NCI-H460 (cell line): ENCODE measurements around the gene ERI3. TPM values are rescaled to one million over a fixed set of nuclear protein-coding genes. Genes with fewer than 3 reads are reported as not detected.

ENCODE experiments used
- DNase-seq: peaks from one replicate; pipeline ENCODE4 v3.0.0-alpha.2; 2016; ENCODE audit warnings: low read depth; ENCODE audit errors: extremely low read depth
- total RNA-seq: library from RNA; depleted of rRNA; stranded (reverse); fragments of >200 nt; shearing (Covaris generic); gene quantifications from 2 replicates; pipeline ENCODE4 v1.2.3, GENCODE V29; 2014

ERI3 gene
- total RNA-seq, 1 experiment from 2014 or later: 46.7 TPM

DNA sequence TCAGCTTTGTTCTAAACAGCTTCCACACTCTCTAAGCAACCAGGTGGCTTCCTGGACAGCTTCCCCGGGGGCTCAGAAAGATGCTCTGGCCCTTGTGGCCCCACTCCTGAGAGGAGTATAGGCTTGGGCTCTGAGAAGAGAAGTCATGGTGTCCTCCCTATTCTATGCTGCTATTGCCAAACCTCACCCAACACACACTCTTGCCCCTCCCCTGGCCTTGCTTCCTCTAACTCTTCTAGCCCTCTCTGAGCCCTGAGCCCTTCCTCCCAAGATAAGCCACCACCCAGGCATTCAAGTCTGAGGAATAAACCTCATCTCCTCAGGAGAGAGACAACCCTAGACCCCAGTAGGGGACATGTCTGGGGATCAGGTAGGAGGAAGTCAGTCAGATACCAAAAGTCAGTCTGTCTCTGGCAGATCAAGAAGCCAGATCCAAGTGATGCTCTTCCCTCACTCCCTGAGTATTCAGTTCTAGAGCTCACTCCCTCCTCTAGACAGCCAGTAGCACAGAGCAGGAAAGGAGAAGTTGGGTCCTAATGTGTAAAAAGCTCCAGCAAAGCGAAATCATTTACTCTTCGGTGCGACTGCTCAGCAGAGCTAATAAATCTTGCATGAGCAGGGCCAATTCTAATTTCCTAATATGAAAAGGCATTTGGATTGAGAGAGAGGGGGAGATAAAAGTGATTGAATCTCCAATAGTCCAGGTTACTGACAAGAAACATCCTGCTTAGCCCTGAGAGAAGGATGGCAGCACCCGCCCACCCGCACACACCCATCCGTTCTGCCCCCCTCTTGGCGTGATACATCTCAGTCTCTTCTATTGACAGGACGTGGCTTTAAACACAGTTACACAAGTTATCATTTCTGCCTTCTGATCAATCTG is 91.2 kb downstream of the ERI3 start:
- no peak for DNase-seq

DNA sequence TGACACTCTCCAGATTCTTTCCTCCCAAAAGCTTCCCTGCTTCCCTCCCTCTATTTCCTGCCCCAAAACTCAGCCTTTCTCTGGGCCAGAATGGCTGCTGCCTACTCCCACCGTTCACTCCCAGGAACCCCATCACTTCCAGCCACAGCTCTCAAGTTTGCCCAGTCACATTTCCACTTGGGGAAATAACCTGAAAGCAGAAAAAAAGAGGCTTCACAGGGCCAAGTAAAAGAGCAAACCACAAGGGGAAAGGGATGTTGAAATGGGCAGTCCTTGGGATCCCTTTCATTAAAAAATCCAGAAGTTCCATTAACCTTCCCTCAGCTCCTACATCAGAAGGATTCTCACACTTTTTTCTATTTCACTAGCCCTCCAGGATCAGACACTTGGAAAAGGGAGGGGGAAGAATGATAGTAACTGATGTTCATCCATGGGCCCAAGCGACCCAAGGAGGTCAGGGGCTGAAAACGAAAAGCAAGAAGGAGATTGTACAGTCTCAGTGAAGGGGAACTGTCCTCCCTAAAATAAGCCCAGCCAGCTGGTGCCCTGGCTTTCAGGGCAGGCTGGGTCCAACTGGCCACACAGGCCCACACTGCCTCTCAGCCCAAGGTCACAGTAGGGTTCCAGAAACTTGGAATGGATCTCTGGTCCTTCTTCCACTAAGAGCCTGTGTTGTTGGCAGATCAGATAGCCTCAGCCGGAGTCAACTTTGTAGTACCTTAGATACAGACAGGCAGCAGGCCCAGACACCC is 92.1 kb downstream of the ERI3 start:
- DNase-seq: no peak

DNA sequence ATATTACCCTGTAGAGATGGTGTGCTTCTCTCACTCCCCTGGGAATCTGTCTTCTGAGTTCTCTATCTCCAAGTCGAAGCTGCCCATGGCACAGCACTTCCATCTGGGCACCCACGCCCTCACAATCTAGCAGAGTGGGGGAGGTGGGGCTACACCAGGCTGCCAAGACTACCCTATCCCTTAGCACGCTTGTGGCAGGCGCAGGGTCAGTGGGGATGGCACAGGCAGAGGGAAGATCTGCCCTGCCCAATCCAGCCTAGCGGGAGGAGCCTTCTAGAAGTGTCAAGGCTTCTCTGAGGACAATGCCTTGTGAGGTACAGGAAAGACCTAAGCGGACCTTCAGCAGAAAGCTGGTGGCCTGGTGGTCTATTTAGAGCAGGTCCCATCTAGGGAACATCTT is 92.6 kb downstream of the ERI3 start:
- no peak for DNase-seq

DNA sequence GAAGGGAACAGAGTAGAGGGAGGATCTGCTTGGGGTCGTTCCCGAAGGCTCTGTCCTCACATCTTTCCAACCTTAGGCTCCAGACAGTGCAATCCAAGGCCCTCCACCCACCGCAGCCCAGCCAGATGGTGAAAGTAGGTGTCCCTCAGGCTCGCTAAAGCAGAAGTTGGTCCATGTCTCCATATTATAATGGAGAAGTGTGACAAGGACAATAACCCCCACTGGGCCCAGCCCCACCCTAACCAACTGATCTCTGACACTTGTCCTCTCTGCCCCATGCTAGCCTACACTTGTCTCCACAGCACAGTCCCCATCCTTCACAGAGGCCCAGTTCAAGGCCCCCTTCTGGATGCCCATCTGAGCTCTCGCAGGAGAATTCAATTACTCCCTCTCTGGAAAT is 93.1 kb downstream of the ERI3 start:
- DNase-seq: no peak

GRCh38 chr1:44261171-44261817 is 93.8 kb downstream of the ERI3 start:
- no peak for DNase-seq

DNA sequence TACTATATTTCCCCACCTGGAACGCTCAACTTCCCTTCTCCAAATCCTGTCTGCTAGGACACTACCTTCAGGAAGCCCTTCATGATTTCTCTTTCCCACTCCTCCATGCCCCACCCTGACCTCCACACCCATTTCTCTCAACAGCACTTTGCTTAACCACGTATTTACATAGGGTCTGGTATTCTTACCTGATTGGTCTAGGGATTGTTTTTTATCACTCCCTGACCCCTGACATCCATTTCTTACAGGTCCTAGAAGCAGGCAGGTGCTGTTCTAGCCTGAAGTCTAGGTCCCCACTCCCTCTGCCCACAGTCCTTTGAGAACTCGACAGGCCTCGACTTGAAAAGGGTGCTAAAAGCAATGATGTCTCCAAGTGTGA is 94.3 kb downstream of the ERI3 start:
- no peak for DNase-seq

DNA sequence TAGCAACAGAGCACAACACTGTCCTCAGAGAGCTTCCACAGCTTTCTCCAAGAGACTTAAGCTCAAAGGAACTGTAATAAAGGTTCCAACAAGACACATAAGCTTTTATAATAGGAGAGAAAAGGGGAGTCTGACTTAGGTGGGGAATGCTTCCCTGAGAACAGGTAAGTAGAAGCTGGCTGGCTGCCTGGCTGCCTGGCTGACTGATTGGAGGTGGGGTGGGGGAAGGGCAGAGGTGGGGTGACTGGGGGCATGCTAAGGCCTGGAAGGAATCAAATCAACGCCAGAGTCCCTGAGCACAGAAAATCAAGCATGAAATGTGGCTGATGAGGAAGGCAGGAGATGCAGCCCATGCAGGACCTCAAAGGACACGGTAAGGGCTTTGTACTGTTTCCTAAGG is 96.0 kb downstream of the ERI3 start:
- DNase-seq: no peak

DNA sequence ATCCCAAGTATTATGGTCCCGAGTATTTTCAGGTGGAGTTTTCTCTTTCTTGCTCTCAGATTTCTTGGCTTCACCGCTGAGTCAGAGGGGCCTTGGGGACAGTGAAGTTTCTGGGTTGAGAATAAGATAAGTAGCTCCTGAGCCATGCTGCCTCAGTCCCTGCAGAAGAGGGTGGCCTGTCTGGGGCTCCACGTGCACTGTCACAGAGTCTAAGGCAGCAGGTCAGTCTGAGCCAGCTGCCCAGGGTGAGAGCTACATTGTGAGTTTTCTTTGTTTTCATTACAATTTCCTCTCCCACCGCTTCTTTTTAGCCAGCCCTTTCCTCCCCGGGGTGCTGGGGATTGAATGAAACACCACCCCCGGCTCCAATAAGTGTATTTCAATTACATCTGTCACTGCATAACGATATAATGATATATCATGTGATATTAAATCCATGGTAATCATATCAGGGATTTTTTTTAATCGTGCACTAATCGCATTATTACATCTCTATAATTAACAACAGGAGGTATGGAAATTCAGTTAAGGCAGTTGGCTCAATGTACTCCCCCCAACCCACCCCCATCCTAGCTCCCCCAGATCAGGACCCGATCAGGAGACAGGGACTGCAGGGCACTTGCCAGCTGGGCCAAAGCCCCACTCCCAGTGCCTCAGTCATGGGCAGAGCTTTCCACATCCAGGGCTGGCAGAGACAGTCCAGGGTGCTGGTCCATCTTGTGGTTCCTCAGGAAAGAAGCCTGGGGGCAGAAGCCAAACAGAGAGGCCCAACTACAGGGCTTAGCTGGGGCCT is 98.1 kb downstream of the ERI3 start:
- no peak for DNase-seq

GRCh38 chr1:44254392-44254910 is 100.6 kb downstream of the ERI3 start:
- no peak for DNase-seq

- DNase-seq: no peak
Measured at GRCh38 chr1:44251989-44252671, 102.9 kb downstream of the ERI3 start.

GRCh38 chr1:44251486-44251885 is 103.6 kb downstream of the ERI3 start:
- no peak for DNase-seq

DNA sequence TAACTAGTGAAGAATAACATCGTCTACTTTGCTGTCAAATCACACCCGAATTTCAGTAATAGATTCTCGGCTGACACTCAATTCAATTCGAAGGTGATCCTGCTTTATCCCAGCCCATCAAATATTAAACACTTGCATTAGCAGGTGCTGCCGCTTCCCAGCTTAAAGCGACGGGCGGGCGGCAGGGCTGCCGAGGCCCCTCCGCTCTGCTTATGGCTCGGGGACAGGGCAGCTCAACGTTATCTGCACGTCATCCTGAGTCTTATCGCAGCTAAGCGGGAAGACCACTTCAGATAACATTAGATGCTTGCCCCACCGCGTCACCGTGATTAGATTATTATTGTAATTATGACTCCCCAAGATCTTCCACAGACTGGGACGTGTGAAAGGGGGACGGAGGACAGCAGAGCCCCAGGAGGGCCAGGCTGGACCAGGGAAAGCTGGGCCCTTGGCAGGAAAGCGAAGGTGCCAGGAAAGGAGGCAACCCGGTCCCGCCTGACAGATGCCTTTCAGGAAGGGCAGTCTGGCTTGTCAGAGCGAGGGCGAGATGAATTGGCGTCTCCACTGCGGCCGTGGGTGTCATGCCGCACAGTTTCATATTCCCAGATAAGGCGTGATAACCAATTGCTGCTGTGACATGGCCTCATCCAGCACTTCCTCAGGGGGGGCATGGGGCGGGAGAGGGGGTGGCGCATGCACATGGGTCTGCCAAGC is 104.8 kb downstream of the ERI3 start:
- no peak for DNase-seq

- DNase-seq: no peak
Measured at GRCh38 chr1:44249543-44249942, 105.5 kb downstream of the ERI3 start.

DNA sequence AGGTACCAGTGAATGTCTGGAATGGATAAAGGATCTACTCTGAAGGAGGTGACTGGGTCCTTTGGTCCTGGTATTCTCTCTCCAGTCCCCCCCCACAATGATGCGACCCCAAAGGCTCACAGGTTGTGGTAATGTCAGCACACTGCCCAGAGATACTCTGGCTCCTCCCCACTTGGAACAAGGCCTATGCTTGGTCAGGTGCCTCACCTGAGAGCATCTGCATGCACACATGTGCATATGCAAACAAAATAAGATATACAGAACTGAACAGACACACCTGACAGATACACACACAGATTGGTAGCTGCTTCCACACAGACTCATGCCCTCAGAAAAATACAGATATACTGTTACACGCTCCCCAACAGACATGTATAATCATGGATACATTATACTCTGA is 108.3 kb downstream of the ERI3 start:
- DNase-seq: no peak

GRCh38 chr1:44244986-44245385 is 110.1 kb downstream of the ERI3 start:
- DNase-seq: no peak

DNA sequence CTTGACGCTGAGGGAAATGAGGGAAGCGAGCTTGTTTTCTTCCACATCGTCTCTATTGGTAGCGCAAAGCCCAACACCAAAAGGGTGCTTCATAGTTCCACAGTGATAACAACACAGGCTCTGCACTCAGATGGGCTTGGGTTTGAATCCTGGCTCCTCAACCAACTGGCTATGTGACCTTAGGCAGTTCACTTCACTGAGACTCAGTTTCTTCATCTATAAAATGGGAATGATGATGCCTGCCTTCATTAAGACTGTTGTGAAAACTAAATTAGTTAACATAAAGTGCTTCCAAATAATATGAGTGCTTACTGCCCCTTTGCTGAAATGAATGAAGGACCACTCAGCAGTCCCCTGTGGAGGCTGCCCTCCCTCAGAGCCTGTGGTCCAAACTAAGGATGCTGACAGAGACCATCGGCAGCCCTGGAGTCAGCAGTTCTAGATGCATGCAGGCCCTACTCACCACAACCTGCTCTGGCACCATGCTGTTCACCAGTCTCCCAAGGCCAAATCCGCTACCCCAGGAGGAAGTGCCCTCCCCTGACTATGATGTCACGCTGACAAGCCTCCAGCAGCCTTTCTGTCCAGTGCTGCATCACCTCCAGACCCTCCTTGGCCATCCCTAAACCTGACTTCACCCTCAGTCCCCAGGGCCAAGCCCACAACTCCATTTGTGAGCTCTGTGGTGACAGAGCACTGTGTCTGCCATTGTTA is 111.1 kb downstream of the ERI3 start:
- DNase-seq: no peak

DNA sequence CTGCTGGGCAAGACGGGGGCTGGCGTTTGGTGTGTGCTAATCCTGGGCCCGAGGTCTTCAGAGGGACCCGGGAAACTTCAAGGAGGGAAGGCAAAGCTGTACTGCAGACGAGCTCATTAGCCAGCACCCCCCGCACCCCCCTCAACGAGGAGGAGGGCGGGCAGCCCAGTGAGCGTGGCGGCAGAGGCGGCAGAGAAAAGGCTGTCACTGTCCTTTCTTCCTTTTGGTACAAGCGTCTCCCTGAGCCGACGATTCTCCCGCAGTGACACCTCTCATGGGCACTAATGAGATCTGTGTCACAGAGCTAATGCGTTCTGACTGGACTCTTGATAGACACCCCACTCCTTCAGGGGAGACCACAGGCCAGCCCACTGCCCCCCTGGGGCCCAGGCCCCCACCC is 112.3 kb downstream of the ERI3 start:
- no peak for DNase-seq

- no peak for DNase-seq
Measured at GRCh38 chr1:44240802-44241671, 114.0 kb downstream of the ERI3 start.
